ENCODE results near the gene INSR.
"Not testable (repeated sequence)": the region's sequence is repeated elsewhere in the genome, so short reads cannot be mapped to it uniquely, and the experiment has no call there.

DNA sequence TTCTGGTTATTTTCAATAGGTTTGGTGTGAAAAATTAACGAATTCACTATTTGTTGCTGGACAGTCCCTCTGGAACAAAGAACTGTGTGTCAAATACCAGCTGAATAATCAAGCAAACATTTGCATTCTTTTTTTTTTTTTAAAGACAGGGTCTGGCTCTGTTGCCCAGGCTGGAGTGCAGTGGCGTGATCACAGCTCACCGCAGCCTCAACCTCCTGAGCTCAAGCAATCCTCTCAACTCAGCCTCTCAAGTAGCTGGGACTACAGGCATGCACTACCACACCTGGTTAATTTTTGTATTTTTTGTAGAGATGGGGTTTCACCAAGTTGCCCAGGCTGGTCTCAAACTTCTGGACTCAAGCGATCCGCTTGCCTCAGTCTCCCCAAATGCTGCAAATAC, 67.1 kb downstream of the INSR start:
- TF ChIP-seq, protein P1, sequence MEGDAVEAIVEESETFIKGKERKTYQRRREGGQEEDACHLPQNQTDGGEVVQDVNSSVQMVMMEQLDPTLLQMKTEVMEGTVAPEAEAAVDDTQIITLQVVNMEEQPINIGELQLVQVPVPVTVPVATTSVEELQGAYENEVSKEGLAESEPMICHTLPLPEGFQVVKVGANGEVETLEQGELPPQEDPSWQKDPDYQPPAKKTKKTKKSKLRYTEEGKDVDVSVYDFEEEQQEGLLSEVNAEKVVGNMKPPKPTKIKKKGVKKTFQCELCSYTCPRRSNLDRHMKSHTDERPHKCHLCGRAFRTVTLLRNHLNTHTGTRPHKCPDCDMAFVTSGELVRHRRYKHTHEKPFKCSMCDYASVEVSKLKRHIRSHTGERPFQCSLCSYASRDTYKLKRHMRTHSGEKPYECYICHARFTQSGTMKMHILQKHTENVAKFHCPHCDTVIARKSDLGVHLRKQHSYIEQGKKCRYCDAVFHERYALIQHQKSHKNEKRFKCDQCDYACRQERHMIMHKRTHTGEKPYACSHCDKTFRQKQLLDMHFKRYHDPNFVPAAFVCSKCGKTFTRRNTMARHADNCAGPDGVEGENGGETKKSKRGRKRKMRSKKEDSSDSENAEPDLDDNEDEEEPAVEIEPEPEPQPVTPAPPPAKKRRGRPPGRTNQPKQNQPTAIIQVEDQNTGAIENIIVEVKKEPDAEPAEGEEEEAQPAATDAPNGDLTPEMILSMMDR (IDR thresholded peaks at IDR 0.05; ENCODE audit: borderline replicate concordance, extremely low read depth, low read length, poor library complexity, severe bottlenecking), result not testable (repeated sequence)
- TF ChIP-seq EZH2 (IDR thresholded peaks at IDR 0.05; ENCODE audit: borderline replicate concordance, low read depth, low read length, severe bottlenecking), result not testable (repeated sequence)

Data from DND-41 (cell line).